ENCODE measurements around the gene DPH5.
"Not testable (repeated sequence)": the region's sequence is repeated elsewhere in the genome, so short reads cannot be mapped to it uniquely, and the experiment has no call there.

DNA sequence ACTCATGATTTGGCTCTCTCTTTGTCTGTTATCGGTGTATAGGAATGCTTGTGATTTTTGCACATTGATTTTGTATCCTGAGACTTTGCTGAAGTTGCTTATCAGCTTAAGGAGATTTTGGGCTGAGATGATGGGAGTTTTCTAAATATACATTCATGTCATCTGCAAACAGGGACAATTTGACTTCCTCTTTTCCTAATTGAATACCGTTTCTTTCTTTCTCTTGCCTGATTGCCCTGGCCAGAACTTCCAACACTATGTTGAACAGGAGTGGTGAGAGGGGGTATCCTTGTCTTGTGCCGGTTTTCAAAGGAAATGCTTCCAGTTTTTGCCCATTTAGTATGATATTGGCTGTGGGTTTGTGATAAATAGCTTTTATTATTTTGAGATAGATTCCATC lies 79.5 kb downstream of the DPH5 start:
- TF ChIP-seq, protein P1, sequence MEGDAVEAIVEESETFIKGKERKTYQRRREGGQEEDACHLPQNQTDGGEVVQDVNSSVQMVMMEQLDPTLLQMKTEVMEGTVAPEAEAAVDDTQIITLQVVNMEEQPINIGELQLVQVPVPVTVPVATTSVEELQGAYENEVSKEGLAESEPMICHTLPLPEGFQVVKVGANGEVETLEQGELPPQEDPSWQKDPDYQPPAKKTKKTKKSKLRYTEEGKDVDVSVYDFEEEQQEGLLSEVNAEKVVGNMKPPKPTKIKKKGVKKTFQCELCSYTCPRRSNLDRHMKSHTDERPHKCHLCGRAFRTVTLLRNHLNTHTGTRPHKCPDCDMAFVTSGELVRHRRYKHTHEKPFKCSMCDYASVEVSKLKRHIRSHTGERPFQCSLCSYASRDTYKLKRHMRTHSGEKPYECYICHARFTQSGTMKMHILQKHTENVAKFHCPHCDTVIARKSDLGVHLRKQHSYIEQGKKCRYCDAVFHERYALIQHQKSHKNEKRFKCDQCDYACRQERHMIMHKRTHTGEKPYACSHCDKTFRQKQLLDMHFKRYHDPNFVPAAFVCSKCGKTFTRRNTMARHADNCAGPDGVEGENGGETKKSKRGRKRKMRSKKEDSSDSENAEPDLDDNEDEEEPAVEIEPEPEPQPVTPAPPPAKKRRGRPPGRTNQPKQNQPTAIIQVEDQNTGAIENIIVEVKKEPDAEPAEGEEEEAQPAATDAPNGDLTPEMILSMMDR (IDR thresholded peaks at IDR 0.05; ENCODE audit: low read depth, low read length), result not testable (repeated sequence)
- TF ChIP-seq EZH2phosphoT487 (IDR thresholded peaks at IDR 0.05; ENCODE audit: low read depth), result not testable (repeated sequence)
